Body of pancreas (tissue), 4 donors: ENCODE results near the gene RANGAP1. TPM values are rescaled to one million over a fixed set of nuclear protein-coding genes. Genes with fewer than 3 reads are reported as not detected.
A peak's percentile ranks its signal among the peaks of the same experiment; 100 is the strongest.

ENCODE experiments used
- ATAC-seq: fragments of 150-250 bp; one replicate; pipeline ENCODE4 v1.9.1; 2016
- DNase-seq, 4 donors: peaks; one replicate each; pipeline ENCODE4 v3.0.0-alpha.2; 2019
- H3K27ac ChIP-seq, 4 donors: fragments of 200-600 bp; sonication (generic); 1 replicate in 3 of 4; 2 replicates in 1 of 4; pipeline versions ENCODE4 v1.5.1 to v1.6.1; 2016 to 2019; ENCODE audit warnings: mild to moderate bottlenecking in 1 of 4, mixed read lengths in 1 of 4, moderate library complexity in 1 of 4
- H3K27me3 ChIP-seq, 2 donors: fragments of 200-600 bp; sonication (generic); one replicate each; pipeline ENCODE4 v1.6.0; 2016; ENCODE audit warnings: mild to moderate bottlenecking in 1 of 2
- H3K36me3 ChIP-seq, 2 donors: fragments of 200-600 bp; sonication (generic); replicated peaks in 1 of 2; 2 replicates each; pipeline ENCODE4 v1.5.1; 2016; ENCODE audit warnings: low read depth in 2 of 2; ENCODE audit not compliant: insufficient read depth in 1 of 2
- H3K4me1 ChIP-seq: fragments of 200-600 bp; sonication (generic); one replicate; pipeline ENCODE4 v1.6.0; 2016
- H3K4me3 ChIP-seq, 2 donors: fragments of 200-600 bp; sonication (generic); 1 replicate in 1 of 2; 2 replicates in 1 of 2; pipeline ENCODE4 v1.5.1; 2016 to 2019
- H3K9me3 ChIP-seq, 3 donors: fragments of 200-600 bp; sonication (generic); 1 replicate in 2 of 3; 2 replicates in 1 of 3; pipeline ENCODE4 v1.5.1; 2016
- CTCF ChIP-seq, 7 experiments: fragments of 450-650 bp in 4 of 7; fragments of 200-600 bp in 3 of 7; sonication (generic) in 3 of 7; IDR thresholded peaks; one replicate each; pipeline ENCODE4 v1.5.1; 2016 to 2019; ENCODE audit warnings: antibody characterized with exemption in 7 of 7
- POLR2A ChIP-seq, 3 donors: fragments of 450-650 bp; IDR thresholded peaks; one replicate each; pipeline ENCODE4 v1.6.1; 2016; ENCODE audit warnings: antibody characterized with exemption in 3 of 3, mild to moderate bottlenecking in 2 of 3
- WGBS, 2 donors: methylation state at CpG; one replicate each; pipeline ENCODE4 v1.1.5; 2017; 5-methylcytosine and 5-hydroxymethylcytosine counted together
- intact Hi-C: fragments of 100-400 bp; cut with DNase I; formaldehyde crosslinking; loops from one replicate; pipeline ENCODE4 v1.15.1; 2023
- total RNA-seq, 2 donors: library from RNA; depleted of rRNA; stranded (reverse); fragments of >200 nt; gene quantifications; one replicate each; pipeline ENCODE4 v1.1.0, GENCODE V29; 2016

RANGAP1 gene
- total RNA-seq, 2 donors from 2014 or later: 45.4 to 62.3 TPM

GRCh38 chr22:41285441-41285819 is 557 bp downstream of the RANGAP1 start:
- TF ChIP-seq POLR2A (IDR thresholded peaks at IDR 0.05) (no peak), CTCF (IDR thresholded peaks at IDR 0.05) (no peak)
- DNase-seq (peak; percentile 57 to 74 (median 61)), ATAC-seq (peak; percentile 10)
- peaks cover 43% of the 10 kb centered on the region for H3K4me1 ChIP-seq
- peaks cover 0 to 4% of the 10 kb centered on the region in 2 donors for H3K36me3 ChIP-seq
- H3K27me3 ChIP-seq: no peaks in the 10 kb centered on the region
- H3K4me3 ChIP-seq: peak overlapping the region; percentile 58 to 98
- no peaks in the 10 kb centered on the region for H3K9me3 ChIP-seq
- peak overlapping the region; percentile 52 to 91 (median 84) for H3K27ac ChIP-seq
- WGBS, 2 donors: 0% methylated on average over 6 to 30 of the region's 30 CpGs
- intact Hi-C loops: no loop called here

GRCh38 chr22:41284465-41284864 is 1.5 kb downstream of the RANGAP1 start:
- DNase-seq: peak in 3 of 4 donors; percentile 21 to 31 (median 26)
- H3K27ac ChIP-seq: peak overlapping the region in 3 of 4 donors; percentile 1 to 91 (median 77)
- peaks cover 0 to 5% of the 10 kb centered on the region in 2 donors for H3K36me3 ChIP-seq
- intact Hi-C loops: no loop called here
- ATAC-seq: no peak
- no peak overlapping the region for H3K4me3 ChIP-seq
- H3K9me3 ChIP-seq: no peaks in the 10 kb centered on the region
- 82 to 83% methylated on average over 10 of the region's 10 CpGs for WGBS, 2 donors
- TF ChIP-seq POLR2A (IDR thresholded peaks at IDR 0.05) (no peak), CTCF (IDR thresholded peaks at IDR 0.05) (no peak)
- H3K27me3 ChIP-seq: no peaks in the 10 kb centered on the region
- peaks cover 39% of the 10 kb centered on the region for H3K4me1 ChIP-seq

- Histone ChIP-seq H3K36me3 (peaks cover 0 to 14% of the 10 kb centered on the region in 2 donors), H3K27ac (no peak overlapping the region), H3K9me3 (no peaks in the 10 kb centered on the region), H3K4me1 (peaks cover 12% of the 10 kb centered on the region), H3K27me3 (no peaks in the 10 kb centered on the region), H3K4me3 (no peak overlapping the region)
- whole genome bisulfite sequencing, 2 donors: 95 to 100% methylated on average over 2 of the region's 2 CpGs
- DNase-seq (no peak), ATAC-seq (no peak)
- no peak for TF ChIP-seq CTCF (IDR thresholded peaks at IDR 0.05)
- TF ChIP-seq POLR2A (IDR thresholded peaks at IDR 0.05): no peak
- intact Hi-C loops: no loop called here
These were observed 5.1 kb downstream of the RANGAP1 start for GRCh38 chr22:41280854-41281253.

- H3K36me3 ChIP-seq: peaks cover 0 to 14% of the 10 kb centered on the region in 2 donors
- no peaks in the 10 kb centered on the region for H3K27me3 ChIP-seq
- no peaks in the 10 kb centered on the region for H3K9me3 ChIP-seq
- ATAC-seq (no peak), DNase-seq (no peak)
- peaks cover 9% of the 10 kb centered on the region for H3K4me1 ChIP-seq
- H3K4me3 ChIP-seq: no peak overlapping the region
- TF ChIP-seq CTCF (IDR thresholded peaks at IDR 0.05) (no peak), POLR2A (IDR thresholded peaks at IDR 0.05) (no peak)
- WGBS, 2 donors: 69% methylated on average over 3 of the region's 3 CpGs
- intact Hi-C loops: no loop called here
- H3K27ac ChIP-seq: no peak overlapping the region
These were observed 5.9 kb downstream of the RANGAP1 start for GRCh38 chr22:41280065-41280464.

GRCh38 chr22:41274856-41275255 is 11.1 kb downstream of the RANGAP1 start:
- TF ChIP-seq POLR2A (IDR thresholded peaks at IDR 0.05): no peak
- no peak for TF ChIP-seq CTCF (IDR thresholded peaks at IDR 0.05)
- H3K36me3 ChIP-seq: peaks cover 0 to 26% of the 10 kb centered on the region in 2 donors
- DNase-seq (no peak), ATAC-seq (no peak)
- WGBS, 2 donors: 72 to 76% methylated on average over 4 of the region's 4 CpGs
- H3K27ac ChIP-seq: no peak overlapping the region
- H3K9me3 ChIP-seq: no peaks in the 10 kb centered on the region
- H3K27me3 ChIP-seq: no peaks in the 10 kb centered on the region
- no peak overlapping the region for H3K4me3 ChIP-seq
- intact Hi-C loops: no loop called here
- no peaks in the 10 kb centered on the region for H3K4me1 ChIP-seq
